Neural cell (in vitro differentiated cells): Measurements from ENCODE around the gene PKHD1. TPM values are rescaled to one million over a fixed set of nuclear protein-coding genes. Genes with fewer than 3 reads are reported as not detected.

Source experiments
- H2AFZ ChIP-seq: fragments of 200-600, 300-800 bp; sonication (generic), shearing (Covaris generic); 2 replicates; pipeline ENCODE4 v1.6.0; 2014; ENCODE audit warnings: low read depth, mild to moderate bottlenecking, antibody characterized with exemption, low read length, moderate library complexity
- H3F3A ChIP-seq: fragments of 200-600 bp; shearing (Covaris generic); 2 replicates; pipeline ENCODE4 v1.6.1; 2016; ENCODE audit warnings: mild to moderate bottlenecking, moderate library complexity, mixed read lengths, antibody characterized with exemption, low read length; ENCODE audit not compliant: insufficient read depth, poor library complexity, severe bottlenecking
- H3K27ac ChIP-seq: fragments of 200-600, 300-800 bp; sonication (generic), shearing (Covaris generic); 2 replicates; pipeline ENCODE4 v1.5.1; 2014; ENCODE audit warnings: mild to moderate bottlenecking, low read length, moderate library complexity
- H3K27me3 ChIP-seq: fragments of 300-800, 200-600 bp; sonication (generic), shearing (Covaris generic); 2 replicates; pipeline ENCODE4 v1.6.0; 2014; ENCODE audit warnings: mild to moderate bottlenecking, low read depth, low read length, moderate library complexity; ENCODE audit not compliant: insufficient read depth
- H3K36me3 ChIP-seq: fragments of 300-800, 200-600 bp; sonication (generic), shearing (Covaris generic); 2 replicates; pipeline ENCODE4 v1.5.1; 2014; ENCODE audit warnings: mild to moderate bottlenecking, antibody characterized with exemption, low read length, moderate library complexity; ENCODE audit not compliant: insufficient read depth
- H3K4me2 ChIP-seq: fragments of 300-800, 200-600 bp; sonication (generic), shearing (Covaris generic); 2 replicates; pipeline ENCODE4 v1.6.0; 2014; ENCODE audit warnings: mild to moderate bottlenecking, low read length
- H3K4me3 ChIP-seq: fragments of 300-800, 200-600 bp; sonication (generic), shearing (Covaris generic); 2 replicates; pipeline ENCODE4 v1.5.1; 2014; ENCODE audit warnings: mild to moderate bottlenecking, low read length, moderate library complexity
- H3K79me2 ChIP-seq: fragments of 200-600 bp; shearing (Covaris generic); replicated peaks from 2 replicates; pipeline ENCODE4 v1.6.0; 2014; ENCODE audit warnings: mild to moderate bottlenecking, low read length, moderate library complexity; ENCODE audit not compliant: insufficient read depth
- H3K9ac ChIP-seq: fragments of 300-800, 200-600 bp; sonication (generic), shearing (Covaris generic); 2 replicates; pipeline ENCODE4 v1.6.1; 2016; ENCODE audit warnings: mild to moderate bottlenecking, low read length, mixed read lengths
- H3K9me2 ChIP-seq: fragments of 200-600 bp; shearing (Covaris generic); 2 replicates; pipeline ENCODE4 v1.6.1; 2016; ENCODE audit warnings: mild to moderate bottlenecking, low read length, mixed read lengths; ENCODE audit not compliant: insufficient read depth
- H3K9me3 ChIP-seq: fragments of 200-600, 300-800 bp; sonication (generic), shearing (Covaris generic); 2 replicates; pipeline ENCODE4 v1.6.1; 2016; ENCODE audit warnings: mild to moderate bottlenecking, mixed run types, low read length, moderate library complexity, mixed read lengths
- H4K20me1 ChIP-seq: fragments of 200-600 bp; shearing (Covaris generic); 2 replicates; pipeline ENCODE4 v1.6.1; 2016; ENCODE audit warnings: mild to moderate bottlenecking, mixed run types; ENCODE audit not compliant: insufficient read depth
- CTCF ChIP-seq: fragments of 450-650 bp; IDR thresholded peaks from 2 replicates; pipeline ENCODE4 v1.5.1; 2014; ENCODE audit warnings: antibody characterized with exemption, mild to moderate bottlenecking, moderate library complexity; ENCODE audit not compliant: poor library complexity, severe bottlenecking
- EP300 ChIP-seq: fragments of 450-650 bp; conservative IDR thresholded peaks from 2 replicates; pipeline ENCODE4 v1.6.1; 2014; ENCODE audit warnings: antibody characterized with exemption, mild to moderate bottlenecking, moderate library complexity; ENCODE audit not compliant: poor library complexity, severe bottlenecking
- EZH2 ChIP-seq: fragments of 200-600, 300-800 bp; shearing (Covaris generic), sonication (generic); IDR thresholded peaks from 2 replicates; pipeline ENCODE4 v1.6.1; 2014; ENCODE audit warnings: antibody characterized with exemption, low read length, borderline replicate concordance, mild to moderate bottlenecking; ENCODE audit not compliant: insufficient read depth, poor library complexity, severe bottlenecking
- MXI1 ChIP-seq: fragments of 450-650 bp; conservative IDR thresholded peaks from 2 replicates; pipeline ENCODE4 v1.6.1; 2014; ENCODE audit warnings: antibody characterized with exemption, mild to moderate bottlenecking; ENCODE audit not compliant: poor library complexity, severe bottlenecking
- POLR2AphosphoS5 ChIP-seq: IDR thresholded peaks from 2 replicates; pipeline ENCODE4 v1.6.1; 2012
- RAD21 ChIP-seq: fragments of 450-650 bp; conservative IDR thresholded peaks from 2 replicates; pipeline ENCODE4 v1.6.1; 2014; ENCODE audit warnings: antibody characterized with exemption, mild to moderate bottlenecking, moderate library complexity
- REST ChIP-seq: IDR thresholded peaks from 2 replicates; pipeline ENCODE4 v1.6.1; 2012; ENCODE audit warnings: borderline replicate concordance
- SMC3 ChIP-seq: fragments of 450-650 bp; conservative IDR thresholded peaks from 2 replicates; pipeline ENCODE4 v1.6.1; 2014; ENCODE audit warnings: antibody characterized with exemption, mild to moderate bottlenecking, moderate library complexity; ENCODE audit not compliant: poor library complexity
- TAF1 ChIP-seq: IDR thresholded peaks from 2 replicates; pipeline ENCODE4 v1.6.1; 2012; ENCODE audit warnings: low read depth
- polyA plus RNA-seq: library from polyadenylated mRNA; depleted of rRNA; stranded (reverse); fragments of >200 nt; gene quantifications from 2 replicates; pipeline ENCODE4 v1.2.3, GENCODE V29; 2014

The PKHD1 gene
- polyA plus RNA-seq, 1 donor from 2014 or later, result not detected

GRCh38 chr6:51725155-51725554, 362.3 kb downstream of the PKHD1 start:
- no peak overlapping the region for H3K27ac ChIP-seq
- H3K4me2 ChIP-seq, result no peak overlapping the region
- H4K20me1 ChIP-seq, result no peaks in the 10 kb centered on the region
- no peak overlapping the region for H3K4me3 ChIP-seq
- H3K9me2 ChIP-seq, result no peaks in the 10 kb centered on the region
- TF ChIP-seq CTCF, result no peak
- H3K36me3 ChIP-seq, result no peaks in the 10 kb centered on the region
- no peaks in the 10 kb centered on the region for H3K9me3 ChIP-seq
- no peaks in the 10 kb centered on the region for H3F3A ChIP-seq
- no peak overlapping the region for H2AFZ ChIP-seq
- H3K79me2 ChIP-seq, result no peaks in the 10 kb centered on the region
- H3K27me3 ChIP-seq, result no peaks in the 10 kb centered on the region
- H3K9ac ChIP-seq, result no peak overlapping the region

GRCh38 chr6:51720327-51720726, 367.1 kb downstream of the PKHD1 start:
- Histone ChIP-seq H3K27ac (no peak overlapping the region), H3K9ac (no peak overlapping the region), H3K9me3 (no peaks in the 10 kb centered on the region), H3K27me3 (no peaks in the 10 kb centered on the region), H3K36me3 (no peaks in the 10 kb centered on the region), H3K9me2 (no peaks in the 10 kb centered on the region), H3K4me2 (no peak overlapping the region), H3K79me2 (no peaks in the 10 kb centered on the region), H3K4me3 (no peak overlapping the region), H4K20me1 (no peaks in the 10 kb centered on the region), H3F3A (no peaks in the 10 kb centered on the region), H2AFZ (no peak overlapping the region)
- TF ChIP-seq MXI1, result no peak
- TF ChIP-seq SMC3, result no peak
- no peak for TF ChIP-seq POLR2AphosphoS5
- no peak for TF ChIP-seq EZH2
- no peak for TF ChIP-seq REST
- TF ChIP-seq TAF1, result no peak
- TF ChIP-seq EP300, result no peak
- TF ChIP-seq RAD21, result no peak
- TF ChIP-seq CTCF, result no peak
